ENCODE data around the gene UNC13B. TPM values are rescaled to one million over a fixed set of nuclear protein-coding genes. Genes with fewer than 3 reads are reported as not detected.

Gene UNC13B
- total and polyA plus RNA-seq, 2 donors (not counting 1 experiment from before 2014, with no cell fraction given) = 0.19 to 0.25 TPM

- ChIA-PET POLR2A (interaction anchor here (0.9 to 1.7 kb wide), 4 partner anchors 12 to 72 kb away, joined by 3 to 10 read pairs (median 7); partner anchors contain the start of genes FANCG, STOML2 and VCP), CTCF (interaction anchor here (0.6 to 3.3 kb wide), 16 partner anchors 11 to 738 kb away, joined by 3 to 42 read pairs (median 4); partner anchors contain the start of genes FANCG, MYORG, PIGO and STOML2)
- Histone ChIP-seq H3K79me2 (ENCODE audit: control insufficient read depth, insufficient read depth, low read length) (peaks cover 4% of the 10 kb centered on the region), H3K4me2 (replicated peaks; ENCODE audit: low read depth, low read length, poor library complexity, severe bottlenecking) (peak overlapping the region; percentile 99), H3K4me3 (ENCODE audit: control extremely low read depth in 1 of 5, extremely low read depth in 1 of 5, insufficient read depth in 1 of 5, low read depth in 2 of 5, low read length in 4 of 5) (peak overlapping the region; percentile 55 to 86 (median 70)), H3K27me3 (replicated peaks in 1 of 4; ENCODE audit: control extremely low read depth in 1 of 4, control insufficient read depth in 3 of 4, insufficient read depth in 4 of 4, low read length in 3 of 4) (no peaks in the 10 kb centered on the region), H3K9ac (ENCODE audit: low read length) (peak overlapping the region; percentile 88), H3K36me3 (replicated peaks in 1 of 2; ENCODE audit: control extremely low read depth in 1 of 2, control insufficient read depth in 1 of 2, extremely low read depth in 1 of 2, insufficient read depth in 2 of 2, low read length in 1 of 2) (no peaks in the 10 kb centered on the region), H3K4me1 (ENCODE audit: control insufficient read depth in 2 of 2, insufficient read depth in 2 of 2, low read length in 2 of 2) (peaks cover 38 to 54% of the 10 kb centered on the region in 2 donors), H3K9me3 (ENCODE audit: control extremely low read depth in 1 of 3, control insufficient read depth in 2 of 3, insufficient read depth in 1 of 3, low read length in 2 of 3) (no peaks in the 10 kb centered on the region), H2AFZ (ENCODE audit: insufficient read depth, low read depth, low read length, poor library complexity, severe bottlenecking) (peak overlapping the region; percentile 98), H3K27ac (ENCODE audit: low read length in 2 of 2) (peak overlapping the region; percentile 57 to 93), H4K20me1 (ENCODE audit: control insufficient read depth, insufficient read depth, low read length, poor library complexity, severe bottlenecking) (no peaks in the 10 kb centered on the region)
- Mint-ChIP-seq H3K9me3 (ENCODE audit: insufficient read depth) (no peaks in the 10 kb centered on the region), H3K4me3 (peak overlapping the region; percentile 98), H3K27ac (peak overlapping the region; percentile 88), H3K27me3 (no peaks in the 10 kb centered on the region), H3K4me1 (peaks cover 60% of the 10 kb centered on the region)
- peak; percentile 61 for DNase-seq
- intact Hi-C loops (cut with micrococcal nuclease) = loop anchor here (5.0 to 10.0 kb wide), 7 partner anchors 437 to 920 kb away; partner anchors contain the start of genes CCDC107, DNAI1, FAM219A and FAM221B
- 3% methylated on average over 11 of the region's 12 CpGs for WGBS (ENCODE audit: insufficient coverage)
- no peak for ATAC-seq (ENCODE audit: low read depth)
- TF ChIP-seq CTCF (IDR thresholded peaks at IDR 0.05) (no peak), EZH2 (IDR thresholded peaks at IDR 0.05; ENCODE audit: borderline replicate concordance, insufficient read depth, low read depth, low read length, poor library complexity, severe bottlenecking) (no peak)
These were observed 46.8 kb upstream of the UNC13B start for GRCh38 chr9:35114840-35115628.

All from B cell (primary cell).